ENCODE measurements around the gene WWOX. TPM values are rescaled to one million over a fixed set of nuclear protein-coding genes. Genes with fewer than 3 reads are reported as not detected.

Gene WWOX
- total RNA-seq, 1 donor from 2014 or later = 12.6 TPM

DNA sequence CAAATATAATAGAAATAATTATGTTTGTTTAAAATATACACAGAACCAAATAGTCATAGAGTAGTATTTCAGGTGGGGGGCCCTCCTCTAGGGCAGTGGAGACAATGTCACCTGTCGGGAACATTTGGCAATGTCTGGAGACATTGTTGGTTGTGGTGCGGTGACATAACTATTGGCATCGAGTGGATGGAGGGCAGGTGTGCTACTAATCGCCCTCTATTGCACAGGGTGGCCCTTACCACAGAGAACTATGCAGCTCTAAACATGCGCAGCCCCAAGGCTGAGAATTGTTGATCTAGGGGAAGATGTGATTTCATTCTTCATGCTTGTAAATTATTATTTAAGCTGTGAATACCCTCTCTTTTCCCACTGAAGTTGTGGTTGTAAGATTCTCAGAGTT lies 594.0 kb downstream of the WWOX start:
- Histone ChIP-seq H3K27me3 (ENCODE audit: control insufficient read depth, insufficient read depth, low read length) (no peaks in the 10 kb centered on the region), H3K4me3 (ENCODE audit: low read depth, low read length) (no peak overlapping the region), H3K36me3 (ENCODE audit: control insufficient read depth, insufficient read depth, low read length) (no peaks in the 10 kb centered on the region)
- no peak for FAIRE-seq
- TF ChIP-seq, protein P1, sequence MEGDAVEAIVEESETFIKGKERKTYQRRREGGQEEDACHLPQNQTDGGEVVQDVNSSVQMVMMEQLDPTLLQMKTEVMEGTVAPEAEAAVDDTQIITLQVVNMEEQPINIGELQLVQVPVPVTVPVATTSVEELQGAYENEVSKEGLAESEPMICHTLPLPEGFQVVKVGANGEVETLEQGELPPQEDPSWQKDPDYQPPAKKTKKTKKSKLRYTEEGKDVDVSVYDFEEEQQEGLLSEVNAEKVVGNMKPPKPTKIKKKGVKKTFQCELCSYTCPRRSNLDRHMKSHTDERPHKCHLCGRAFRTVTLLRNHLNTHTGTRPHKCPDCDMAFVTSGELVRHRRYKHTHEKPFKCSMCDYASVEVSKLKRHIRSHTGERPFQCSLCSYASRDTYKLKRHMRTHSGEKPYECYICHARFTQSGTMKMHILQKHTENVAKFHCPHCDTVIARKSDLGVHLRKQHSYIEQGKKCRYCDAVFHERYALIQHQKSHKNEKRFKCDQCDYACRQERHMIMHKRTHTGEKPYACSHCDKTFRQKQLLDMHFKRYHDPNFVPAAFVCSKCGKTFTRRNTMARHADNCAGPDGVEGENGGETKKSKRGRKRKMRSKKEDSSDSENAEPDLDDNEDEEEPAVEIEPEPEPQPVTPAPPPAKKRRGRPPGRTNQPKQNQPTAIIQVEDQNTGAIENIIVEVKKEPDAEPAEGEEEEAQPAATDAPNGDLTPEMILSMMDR (IDR thresholded peaks at IDR 0.05; ENCODE audit: insufficient read depth, low read length, severe bottlenecking) = no peak
- DNase-seq (ENCODE audit: low read depth) = no peak

- no peaks in the 10 kb centered on the region for H3K36me3 ChIP-seq (ENCODE audit: control insufficient read depth, insufficient read depth, low read length)
- no peak overlapping the region for H3K4me3 ChIP-seq (ENCODE audit: low read depth, low read length)
- TF ChIP-seq, protein P1 (IDR thresholded peaks at IDR 0.05; ENCODE audit: insufficient read depth, low read length, severe bottlenecking) = no peak
- FAIRE-seq = no peak
- no peaks in the 10 kb centered on the region for H3K27me3 ChIP-seq (ENCODE audit: control insufficient read depth, insufficient read depth, low read length)
- no peak for DNase-seq (ENCODE audit: low read depth)
Measured at GRCh38 chr16:78694414-78694813, 595.0 kb downstream of the WWOX start.

- H3K27me3 ChIP-seq (ENCODE audit: control insufficient read depth, insufficient read depth, low read length) = no peaks in the 10 kb centered on the region
- no peaks in the 10 kb centered on the region for H3K36me3 ChIP-seq (ENCODE audit: control insufficient read depth, insufficient read depth, low read length)
- TF ChIP-seq, protein P1 (IDR thresholded peaks at IDR 0.05; ENCODE audit: insufficient read depth, low read length, severe bottlenecking) = no peak
- no peak for FAIRE-seq
- no peak overlapping the region for H3K4me3 ChIP-seq (ENCODE audit: low read depth, low read length)
- DNase-seq (ENCODE audit: low read depth) = no peak
Measured at GRCh38 chr16:78695391-78695790, 595.9 kb downstream of the WWOX start.

GRCh38 chr16:78696797-78697196 lies 597.3 kb downstream of the WWOX start:
- TF ChIP-seq, protein P1 (IDR thresholded peaks at IDR 0.05; ENCODE audit: insufficient read depth, low read length, severe bottlenecking) = no peak
- Histone ChIP-seq H3K27me3 (ENCODE audit: control insufficient read depth, insufficient read depth, low read length) (no peaks in the 10 kb centered on the region), H3K36me3 (ENCODE audit: control insufficient read depth, insufficient read depth, low read length) (no peaks in the 10 kb centered on the region), H3K4me3 (ENCODE audit: low read depth, low read length) (no peak overlapping the region)
- DNase-seq (ENCODE audit: low read depth) (no peak), FAIRE-seq (no peak)

DNA sequence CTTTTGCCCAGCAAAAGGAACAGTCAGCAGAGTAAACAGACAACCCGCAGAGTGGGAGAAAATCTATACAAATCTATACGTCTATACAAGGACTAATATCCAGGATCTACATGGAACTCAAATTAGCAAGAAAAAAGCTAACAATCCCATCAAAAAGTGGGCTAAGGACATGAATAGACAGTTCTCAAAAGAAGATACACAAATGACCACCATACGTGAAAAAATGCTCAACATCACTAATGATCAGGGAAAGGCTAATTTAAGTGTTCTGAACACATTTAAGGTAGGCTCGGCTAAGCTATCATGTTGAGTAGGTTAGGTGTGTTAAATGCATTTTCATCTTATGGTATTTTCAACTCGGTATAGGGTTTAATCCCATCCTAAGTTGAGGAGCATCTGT lies 598.0 kb downstream of the WWOX start:
- no peak for DNase-seq (ENCODE audit: low read depth)
- no peak overlapping the region for H3K4me3 ChIP-seq (ENCODE audit: low read depth, low read length)
- TF ChIP-seq, protein P1 (IDR thresholded peaks at IDR 0.05; ENCODE audit: insufficient read depth, low read length, severe bottlenecking) = no peak
- peak; percentile 18 for FAIRE-seq
- H3K36me3 ChIP-seq (ENCODE audit: control insufficient read depth, insufficient read depth, low read length) = no peaks in the 10 kb centered on the region
- H3K27me3 ChIP-seq (ENCODE audit: control insufficient read depth, insufficient read depth, low read length) = no peaks in the 10 kb centered on the region

DNA sequence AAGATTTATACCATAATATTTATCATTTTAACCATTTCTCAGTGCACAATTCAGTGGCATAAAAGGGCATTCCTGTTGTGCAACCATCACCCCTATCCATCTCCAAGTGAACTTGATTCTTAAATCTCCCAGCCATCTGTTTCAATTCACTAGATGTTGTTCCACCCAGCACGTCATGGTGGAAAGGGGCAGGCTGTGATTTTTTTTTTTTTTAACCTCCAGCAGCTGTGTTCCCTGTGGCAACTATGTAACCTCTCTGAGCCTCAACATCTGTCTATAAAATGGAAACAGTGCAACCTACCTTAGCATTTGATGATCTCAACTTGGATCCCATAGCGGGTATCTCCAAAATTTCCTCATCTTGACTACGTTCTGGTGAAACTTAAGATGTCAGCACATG lies 604.5 kb downstream of the WWOX start:
- no peak for DNase-seq (ENCODE audit: low read depth)
- FAIRE-seq = no peak
- TF ChIP-seq, protein P1 (IDR thresholded peaks at IDR 0.05; ENCODE audit: insufficient read depth, low read length, severe bottlenecking) = no peak
- Histone ChIP-seq H3K27me3 (ENCODE audit: control insufficient read depth, insufficient read depth, low read length) (no peaks in the 10 kb centered on the region), H3K4me3 (ENCODE audit: low read depth, low read length) (no peak overlapping the region), H3K36me3 (ENCODE audit: control insufficient read depth, insufficient read depth, low read length) (no peaks in the 10 kb centered on the region)

Measured in bronchial epithelial cell (primary cell).